ENCODE results near the gene TTLL10.

The TTLL10 gene

GRCh38 chr1:1206376-1206965 lies 32.8 kb downstream of the TTLL10 start, which contains the start of gene TNFRSF18:
Gene TNFRSF18, minus strand, starts transcription at chr1:1206592. Its CDS starts 21 bp downstream, at chr1:1206571.
- DNase-seq (ENCODE audit: low read depth), result no peak

DNA sequence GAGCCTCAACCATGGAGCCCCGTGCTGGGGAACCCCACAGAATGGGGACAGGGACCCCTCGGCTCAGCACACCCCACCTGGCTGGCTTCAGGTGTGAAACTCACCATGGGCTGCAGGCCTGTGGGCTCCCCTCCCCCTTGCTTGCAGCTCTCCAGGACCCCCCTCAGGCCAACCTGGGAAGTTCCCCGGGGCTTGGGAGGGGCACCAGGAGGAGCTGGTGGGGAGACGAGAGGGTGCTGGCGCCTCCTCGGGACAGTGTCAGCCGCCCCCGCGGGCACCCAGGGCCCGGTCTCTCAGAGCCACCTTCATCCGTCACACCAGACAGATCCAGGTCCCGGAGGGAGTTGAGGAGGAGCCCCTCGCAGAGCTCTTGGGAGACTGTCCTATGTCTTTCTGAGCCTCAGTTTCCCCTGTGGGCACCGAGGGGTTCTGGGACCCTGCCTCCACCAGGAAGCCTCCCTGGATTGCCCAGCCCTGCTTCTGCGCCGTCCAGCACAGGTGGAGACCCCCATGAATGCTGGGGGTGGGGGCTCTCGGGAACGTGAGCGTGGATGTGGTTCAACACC lies 33.4 kb downstream of the TTLL10 start:
- DNase-seq (ENCODE audit: low read depth), result no peak

- no peak for DNase-seq (ENCODE audit: low read depth)
Measured at GRCh38 chr1:1207571-1207892, 33.9 kb downstream of the TTLL10 start.

DNA sequence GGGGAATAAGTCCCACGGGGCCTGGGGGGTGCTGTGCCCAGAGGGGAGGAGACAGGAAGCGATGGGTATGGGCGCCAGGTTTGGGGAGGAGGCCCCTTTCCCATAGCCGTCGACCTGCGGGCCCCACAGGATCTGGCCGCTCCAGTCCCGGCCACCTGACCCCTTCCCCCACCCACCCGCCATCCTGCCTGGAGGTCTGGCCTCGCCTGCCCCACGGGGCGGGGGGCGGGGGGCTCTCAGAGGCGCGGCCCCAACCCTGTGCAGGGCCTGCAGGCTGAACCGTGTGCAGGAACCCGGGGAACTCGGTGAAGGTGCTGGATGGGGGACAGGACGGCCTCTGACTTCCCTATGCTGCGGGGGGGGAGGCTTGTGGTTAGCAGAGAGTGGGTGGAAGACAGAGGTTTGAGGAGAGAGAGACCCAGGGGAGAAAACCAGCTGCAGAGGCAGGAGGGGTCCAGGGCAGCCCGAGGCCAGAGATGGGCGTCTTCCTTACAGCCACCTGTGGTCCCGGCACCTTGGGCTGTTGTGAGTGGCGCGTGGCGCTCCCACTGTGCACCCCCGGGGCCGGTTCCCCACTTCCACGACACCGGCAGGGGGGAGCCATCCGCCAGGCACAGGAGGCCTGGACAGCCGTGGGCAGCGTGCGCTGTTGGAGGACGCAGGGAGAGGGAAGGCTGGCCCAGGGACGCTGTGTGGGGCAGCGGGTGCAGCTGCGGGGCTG lies 35.2 kb downstream of the TTLL10 start:
- no peak for DNase-seq (ENCODE audit: low read depth)

DNA sequence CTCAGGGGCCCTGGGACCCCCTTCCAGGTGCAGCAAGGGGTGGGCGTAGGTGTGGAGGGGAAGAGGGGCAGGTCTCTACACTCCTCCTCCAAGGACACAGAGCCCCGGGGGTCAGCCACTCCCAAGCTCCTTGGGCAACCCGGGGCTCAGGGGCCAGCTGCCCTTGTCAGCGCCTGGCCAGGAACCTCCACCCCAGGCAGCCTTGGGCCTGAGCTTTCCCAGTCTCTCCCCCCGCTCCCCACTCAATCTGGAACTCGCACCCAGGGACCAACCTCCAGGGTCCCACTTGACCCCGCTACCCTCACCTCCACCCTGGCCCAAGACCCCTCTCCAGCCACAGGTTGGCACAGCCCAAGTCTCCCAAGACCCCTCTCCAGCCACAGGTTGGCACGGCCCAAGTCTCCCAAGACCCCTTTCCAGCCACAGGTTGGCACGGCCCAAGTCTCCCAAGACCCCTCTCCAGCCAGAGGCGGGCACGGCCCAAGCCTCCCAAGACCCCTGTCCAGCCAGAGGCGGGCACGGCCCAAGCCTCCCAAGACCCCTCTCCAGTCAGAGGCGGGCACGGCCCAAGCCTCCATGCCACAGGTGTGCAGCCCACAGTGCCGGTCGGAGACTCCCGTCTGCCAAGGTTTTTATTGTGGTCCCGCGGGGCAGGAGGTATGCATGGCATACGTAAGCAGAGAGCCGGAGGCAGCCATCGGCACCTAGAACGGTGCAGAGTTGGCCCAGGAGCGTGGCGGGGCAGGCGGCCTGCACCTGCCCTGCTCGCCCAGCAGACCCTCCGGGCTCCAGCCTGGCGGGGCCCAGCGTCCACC lies 37.3 kb downstream of the TTLL10 start:
- DNase-seq (ENCODE audit: low read depth), result no peak

- no peak for DNase-seq (ENCODE audit: low read depth)
Measured at GRCh38 chr1:1211541-1212441, 38.1 kb downstream of the TTLL10 start.

DNA sequence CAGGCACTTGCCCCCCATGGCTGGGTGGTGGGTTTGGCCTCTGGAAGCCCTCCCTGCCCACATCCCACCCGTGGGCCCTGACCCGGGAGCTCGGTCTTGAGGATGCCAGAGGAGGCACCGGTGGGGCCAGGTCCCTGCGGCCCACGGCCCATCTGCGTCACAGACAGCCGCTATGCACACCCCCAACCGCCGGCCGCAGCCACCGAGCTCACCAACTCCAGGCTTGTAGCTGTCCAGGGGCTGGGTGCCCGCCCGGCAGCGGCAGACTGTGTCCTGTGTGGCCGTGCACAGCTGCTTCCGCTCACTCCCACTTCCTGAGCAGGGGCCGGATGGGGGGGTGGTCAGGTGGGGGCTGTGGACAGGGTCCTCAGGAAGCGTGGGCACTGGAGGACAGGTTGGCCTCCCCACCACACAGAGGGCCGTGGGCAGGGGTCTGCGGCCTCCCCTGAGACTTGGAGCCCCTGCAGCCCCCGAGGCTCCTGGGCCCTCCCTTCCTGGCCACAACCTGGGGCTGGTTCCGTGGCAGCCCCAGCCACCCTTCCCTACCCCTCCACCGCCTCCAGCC lies 39.2 kb downstream of the TTLL10 start:
- no peak for DNase-seq (ENCODE audit: low read depth)

GRCh38 chr1:1213345-1214265 lies 39.9 kb downstream of the TTLL10 start, which contains the start of gene TNFRSF4:
Gene TNFRSF4, minus strand, starts transcription at chr1:1214153. Its CDS starts 26 bp downstream, at chr1:1214127.
- no peak for DNase-seq (ENCODE audit: low read depth)

GRCh38 chr1:1215080-1215676 lies 41.5 kb downstream of the TTLL10 start:
- no peak for DNase-seq (ENCODE audit: low read depth)

DNA sequence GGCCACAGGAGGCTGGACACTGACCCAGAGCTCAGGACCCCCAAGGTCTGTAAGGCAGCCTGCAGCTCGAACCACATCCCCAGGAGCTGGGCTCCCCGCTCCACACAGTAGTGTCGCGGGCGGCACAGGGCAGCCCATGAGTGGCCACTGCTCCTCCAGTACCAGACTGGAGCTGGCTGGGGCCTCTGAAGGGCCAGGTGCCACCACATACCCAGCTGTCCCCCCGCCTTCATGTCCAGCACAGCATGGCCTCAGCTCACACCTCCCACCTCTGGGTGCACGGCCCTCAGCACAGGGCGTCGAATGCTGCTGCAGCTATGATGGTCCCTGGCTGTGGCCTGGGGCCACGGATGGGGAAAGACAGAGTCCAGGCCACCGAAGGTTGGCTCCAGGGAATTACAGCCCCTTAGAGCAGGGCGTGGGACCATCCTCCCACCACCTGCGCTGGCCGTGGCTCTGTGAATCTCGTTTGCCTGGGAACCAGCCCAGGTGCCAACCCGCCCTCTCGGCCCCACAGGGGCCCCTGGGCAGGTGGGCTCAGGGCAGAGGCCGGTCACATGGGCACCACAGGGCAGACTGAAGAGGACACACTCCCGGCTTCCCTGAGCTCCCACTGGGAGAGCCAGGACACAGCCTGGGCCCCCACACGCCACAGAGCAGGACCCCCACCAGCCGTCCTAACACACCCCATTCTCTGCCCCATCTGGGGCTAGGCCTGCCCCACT lies 42.4 kb downstream of the TTLL10 start:
- no peak for DNase-seq (ENCODE audit: low read depth)

- DNase-seq (ENCODE audit: low read depth), result no peak
Measured at GRCh38 chr1:1216770-1217620, 43.3 kb downstream of the TTLL10 start.

GRCh38 chr1:1217621-1218523 lies 44.2 kb downstream of the TTLL10 start:
- no peak for DNase-seq (ENCODE audit: low read depth)

DNA sequence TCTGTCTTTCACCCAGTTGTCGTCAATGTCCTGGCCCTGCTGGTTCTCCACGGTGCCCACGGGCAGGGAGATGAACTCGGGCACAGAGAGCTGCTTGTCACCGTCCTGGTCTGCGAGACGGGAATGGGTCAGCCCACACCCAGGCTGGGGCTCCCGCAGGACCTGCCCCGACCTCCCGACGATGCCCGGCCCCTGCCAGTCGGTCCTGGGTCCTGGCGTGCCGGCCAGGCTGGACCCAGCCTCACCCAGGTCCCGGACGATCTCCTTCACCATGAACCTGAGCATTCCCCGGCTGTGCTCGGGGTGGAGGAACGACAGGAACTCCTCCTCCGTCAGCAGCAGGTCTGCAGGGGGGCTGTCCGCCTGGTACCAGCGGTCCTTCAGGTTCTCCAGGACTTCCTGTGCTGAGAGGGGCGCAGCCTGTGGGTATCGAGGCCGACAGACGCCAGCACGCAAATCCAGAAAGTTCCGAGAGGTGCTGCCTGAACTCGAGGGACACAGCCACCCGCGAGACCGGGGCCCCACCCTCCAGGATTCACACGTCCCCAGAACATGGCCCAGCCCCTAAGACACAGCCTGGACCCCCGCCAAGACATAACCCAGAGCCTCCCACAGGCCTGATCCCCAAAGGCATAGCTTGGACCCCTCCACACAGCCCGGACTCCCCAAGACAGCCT lies 45.0 kb downstream of the TTLL10 start:
- DNase-seq (ENCODE audit: low read depth), result no peak

DNA sequence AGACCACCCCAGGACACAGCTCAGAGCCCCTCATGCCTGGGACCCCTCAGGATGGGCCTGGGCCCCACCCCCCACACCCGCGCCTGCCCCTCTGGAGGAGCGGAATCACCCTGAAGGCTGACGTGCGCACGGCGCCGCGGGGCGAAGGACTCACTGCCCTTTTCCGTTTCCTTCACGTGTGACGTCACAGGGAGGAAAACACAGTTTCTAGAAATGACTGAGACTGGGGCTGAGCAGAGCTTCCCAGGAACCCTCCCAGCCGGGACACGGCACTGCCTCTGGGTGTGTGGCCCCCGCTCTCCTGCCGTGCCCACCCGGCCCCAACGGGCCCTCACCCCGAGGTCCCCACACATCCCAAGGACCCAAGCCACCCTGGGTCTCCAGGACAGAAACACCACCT lies 45.7 kb downstream of the TTLL10 start:
- no peak for DNase-seq (ENCODE audit: low read depth)

DNA sequence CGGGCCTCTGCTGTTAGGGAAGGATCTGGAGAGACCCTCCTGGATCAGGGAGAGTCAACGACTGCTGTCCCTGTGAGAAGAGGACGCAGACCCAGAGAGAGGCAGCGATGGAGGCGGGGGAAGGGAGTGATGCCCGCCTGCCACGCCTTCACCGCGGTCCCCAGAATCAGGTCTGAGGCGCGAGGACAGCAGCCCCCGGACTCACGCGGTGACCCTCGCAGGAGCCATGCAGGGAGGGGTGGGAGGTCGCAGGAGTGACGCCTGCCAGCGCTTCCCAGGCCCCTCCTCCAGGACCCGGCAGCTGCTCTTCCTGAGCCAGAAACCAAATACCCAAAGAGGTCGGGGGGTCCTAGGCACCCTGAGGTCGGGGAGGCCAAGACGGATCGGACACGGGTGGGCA lies 46.5 kb downstream of the TTLL10 start:
- DNase-seq (ENCODE audit: low read depth), result no peak

DNA sequence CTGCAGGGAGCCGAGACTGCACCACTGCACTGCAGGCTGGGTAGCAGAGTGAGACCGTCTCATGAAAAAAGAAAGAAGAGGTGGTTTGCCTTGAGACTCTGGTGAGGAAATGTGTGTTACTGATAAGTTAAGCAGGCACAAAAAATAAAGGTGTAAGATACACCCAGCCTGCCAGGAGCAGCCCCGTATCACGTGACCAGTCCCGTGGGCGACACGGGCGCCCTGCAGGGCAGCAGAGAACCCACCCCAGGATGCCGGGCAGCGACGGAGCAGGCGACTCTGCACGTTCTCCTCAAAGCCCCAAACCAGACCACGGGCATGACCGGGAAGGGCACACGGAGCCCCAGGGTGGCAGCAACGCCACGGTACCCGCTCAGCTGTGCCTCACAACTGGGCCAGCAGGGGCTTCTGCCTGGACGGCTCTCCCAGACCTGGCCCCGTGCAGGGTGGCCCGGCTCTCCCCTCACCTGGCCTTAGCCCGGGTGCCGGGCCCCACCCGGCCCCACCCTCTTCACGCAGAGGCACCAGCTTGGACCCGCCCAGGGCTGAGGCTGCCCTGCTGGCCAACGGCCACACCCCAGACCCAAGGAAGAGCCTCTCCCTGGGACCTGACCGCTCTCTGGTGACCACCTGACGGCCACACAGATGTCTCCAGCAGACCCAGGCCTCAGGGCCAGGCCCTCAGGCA lies 48.4 kb downstream of the TTLL10 start:
- no peak for DNase-seq (ENCODE audit: low read depth)
